HepG2 (cell line): ENCODE results near the gene ITCH. TPM values are rescaled to one million over a fixed set of nuclear protein-coding genes. Genes with fewer than 3 reads are reported as not detected.
A peak's percentile ranks its signal among the peaks of the same experiment; 100 is the strongest.

Experiments
- HHEX ChIP-seq: IDR thresholded peaks from 2 replicates; pipeline ENCODE4 v1.6.1; 2016; ENCODE audit warnings: control low read depth
- MZF1 ChIP-seq: sonication (generic); formaldehyde crosslinking; IDR thresholded peaks from 2 replicates; pipeline ENCODE4 v1.8.1; 2023; ENCODE audit warnings: mild to moderate bottlenecking, missing genetic modification reagents, borderline replicate concordance
- NCOA2 ChIP-seq: sonication (generic); formaldehyde crosslinking; IDR thresholded peaks from 2 replicates; pipeline ENCODE4 v1.8.0; 2022; ENCODE audit warnings: inconsistent platforms
- RARA ChIP-seq: IDR thresholded peaks from 2 replicates; pipeline ENCODE4 v1.6.1; 2016; ENCODE audit warnings: missing genetic modification reagents, missing compliant biosample characterization
- SAP130 ChIP-seq: IDR thresholded peaks from 2 replicates; pipeline ENCODE4 v1.6.1; 2016; ENCODE audit warnings: low read depth
- ZNF230 ChIP-seq: sonication (generic); formaldehyde crosslinking; IDR thresholded peaks from 2 replicates; pipeline ENCODE4 v1.4.0; 2020; ENCODE audit warnings: mild to moderate bottlenecking, missing genetic modification reagents
- ZNF337 ChIP-seq: sonication (generic); formaldehyde crosslinking; IDR thresholded peaks from 2 replicates; pipeline ENCODE4 v1.5.1; 2020; ENCODE audit warnings: missing genetic modification reagents, low read depth, mild to moderate bottlenecking, borderline replicate concordance
- ZNF451 ChIP-seq: sonication (generic); formaldehyde crosslinking; IDR thresholded peaks from 2 replicates; pipeline ENCODE4 v1.5.0; 2020; ENCODE audit warnings: mild to moderate bottlenecking, missing genetic modification reagents
- ZNF768 ChIP-seq: sonication (generic); formaldehyde crosslinking; IDR thresholded peaks from 2 replicates; pipeline ENCODE4 v1.4.0; 2020; ENCODE audit warnings: missing genetic modification reagents
- polyA plus RNA-seq, 8 experiments: library from polyadenylated mRNA; depleted of rRNA in 3 of 8; stranded (reverse) in 7 of 8; unstranded in 1 of 8; fragments of >200 nt; fragmentation: Illumina TruSeq in 4 of 8; extraction: Trizol in 4 of 8; gene quantifications; 2 replicates each; pipeline versions ENCODE4 v1.2.1 to v1.2.3, GENCODE V29; 2011 to 2016; ENCODE audit warnings: low read depth in 4 of 8, missing spikeins in 1 of 8, mixed read lengths in 1 of 8; ENCODE audit not compliant: insufficient read depth in 1 of 8
- total RNA-seq, 5 experiments: library from RNA; depleted of rRNA; stranded (reverse); fragments of >200 nt; fragmentation: Illumina TruSeq; extraction: Trizol; gene quantifications; 2 replicates each; pipeline ENCODE4 v1.2.3, GENCODE V29; 2016; ENCODE audit warnings: low read depth in 1 of 5
- TF ChIP-seq, protein P1 (sequence below): sonication (generic); formaldehyde crosslinking; conservative IDR thresholded peaks from 2 replicates; pipeline ENCODE4 v1.4.0; 2020; ENCODE audit warnings: mild to moderate bottlenecking, missing genetic modification reagents, moderate library complexity

The ITCH gene
- total and polyA plus RNA-seq, 2 of the 13 experiments (the other 11 are each of a cell fraction or from before 2014, with no cell fraction given): 20.5 to 112 TPM

DNA sequence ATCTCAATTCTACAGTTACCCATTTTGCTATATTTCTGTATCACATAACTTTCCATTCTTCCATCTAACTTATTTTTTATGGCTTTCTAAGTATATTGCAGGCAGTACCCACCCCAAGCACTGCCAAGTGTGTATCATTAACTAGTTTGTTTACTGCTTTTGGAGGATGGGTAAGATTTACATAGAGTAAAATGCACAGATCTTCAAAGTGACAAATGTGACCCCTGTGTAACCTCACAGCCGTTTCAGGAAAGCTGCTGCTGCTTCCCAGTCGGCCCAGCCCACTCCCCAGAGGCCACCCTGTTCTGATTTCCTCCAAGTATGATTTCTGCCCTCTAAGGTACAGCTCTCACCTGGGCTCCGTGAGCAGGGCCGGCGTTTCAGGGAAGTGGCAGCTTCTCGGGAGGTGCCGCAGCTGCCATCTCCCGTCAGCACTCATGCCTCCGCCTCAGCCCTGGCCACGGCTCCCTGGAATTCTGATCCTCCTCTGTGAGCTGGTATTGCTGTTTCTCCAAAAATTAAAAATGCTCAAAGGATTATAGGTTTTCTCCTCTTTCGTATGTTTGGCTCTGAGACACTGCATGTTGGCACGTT is 180.5 kb downstream of the ITCH start (continued):
- TF ChIP-seq ZNF230 (CRISPR knock-in tag) (0 out of 2 replicates have a peak, but pooled peaks have one; percentile 30), RARA (CRISPR knock-in tag) (peak; percentile 83), ZNF451 (CRISPR knock-in tag) (no peak), SAP130 (peak; percentile 20; the same call in 1 of the 2 replicates), HHEX (CRISPR knock-in tag) (no peak), NCOA2 (peak; percentile 45; the same call in 1 of the 2 replicates), MZF1 (CRISPR knock-in tag) (no peak), ZNF337 (CRISPR knock-in tag) (no peak), ZNF768 (CRISPR knock-in tag) (peak; percentile 28; the same call in 1 of the 2 replicates)
- TF ChIP-seq, protein P1, sequence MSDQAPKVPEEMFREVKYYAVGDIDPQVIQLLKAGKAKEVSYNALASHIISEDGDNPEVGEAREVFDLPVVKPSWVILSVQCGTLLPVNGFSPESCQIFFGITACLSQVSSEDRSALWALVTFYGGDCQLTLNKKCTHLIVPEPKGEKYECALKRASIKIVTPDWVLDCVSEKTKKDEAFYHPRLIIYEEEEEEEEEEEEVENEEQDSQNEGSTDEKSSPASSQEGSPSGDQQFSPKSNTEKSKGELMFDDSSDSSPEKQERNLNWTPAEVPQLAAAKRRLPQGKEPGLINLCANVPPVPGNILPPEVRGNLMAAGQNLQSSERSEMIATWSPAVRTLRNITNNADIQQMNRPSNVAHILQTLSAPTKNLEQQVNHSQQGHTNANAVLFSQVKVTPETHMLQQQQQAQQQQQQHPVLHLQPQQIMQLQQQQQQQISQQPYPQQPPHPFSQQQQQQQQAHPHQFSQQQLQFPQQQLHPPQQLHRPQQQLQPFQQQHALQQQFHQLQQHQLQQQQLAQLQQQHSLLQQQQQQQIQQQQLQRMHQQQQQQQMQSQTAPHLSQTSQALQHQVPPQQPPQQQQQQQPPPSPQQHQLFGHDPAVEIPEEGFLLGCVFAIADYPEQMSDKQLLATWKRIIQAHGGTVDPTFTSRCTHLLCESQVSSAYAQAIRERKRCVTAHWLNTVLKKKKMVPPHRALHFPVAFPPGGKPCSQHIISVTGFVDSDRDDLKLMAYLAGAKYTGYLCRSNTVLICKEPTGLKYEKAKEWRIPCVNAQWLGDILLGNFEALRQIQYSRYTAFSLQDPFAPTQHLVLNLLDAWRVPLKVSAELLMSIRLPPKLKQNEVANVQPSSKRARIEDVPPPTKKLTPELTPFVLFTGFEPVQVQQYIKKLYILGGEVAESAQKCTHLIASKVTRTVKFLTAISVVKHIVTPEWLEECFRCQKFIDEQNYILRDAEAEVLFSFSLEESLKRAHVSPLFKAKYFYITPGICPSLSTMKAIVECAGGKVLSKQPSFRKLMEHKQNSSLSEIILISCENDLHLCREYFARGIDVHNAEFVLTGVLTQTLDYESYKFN: 0 out of 2 replicates have a peak, but pooled peaks have one; percentile 26
